GM12878 (cell line): Measurements from ENCODE around the gene SYTL1. TPM values are rescaled to one million over a fixed set of nuclear protein-coding genes. Genes with fewer than 3 reads are reported as not detected.
A peak's percentile ranks its signal among the peaks of the same experiment; 100 is the strongest.

Experiments used
- ATF7 ChIP-seq: fragments of 450-650 bp; IDR thresholded peaks from 2 replicates; pipeline ENCODE4 v1.6.1; 2016; ENCODE audit warnings: low read depth, mild to moderate bottlenecking
- EP300 ChIP-seq, 2 experiments: fragments of 150-350 bp in 1 of 2; IDR thresholded peaks; 2 replicates each; pipeline ENCODE4 v1.6.1; 2011 to 2012; ENCODE audit warnings: low read depth in 2 of 2, low read length in 2 of 2, borderline replicate concordance in 1 of 2, improper control_type of control experiment in 1 of 2, inconsistent platforms in 1 of 2; ENCODE audit not compliant: control insufficient read depth in 1 of 2
- FOXM1 ChIP-seq: IDR thresholded peaks from 2 replicates; pipeline ENCODE4 v1.6.1; 2012; ENCODE audit warnings: low read depth, mild to moderate bottlenecking, inconsistent platforms, low read length, moderate library complexity
- NR2F1 ChIP-seq: fragments of 450-650 bp; conservative IDR thresholded peaks from 2 replicates; pipeline ENCODE4 v1.6.1; 2017; ENCODE audit warnings: mild to moderate bottlenecking
- POLR2AphosphoS2 ChIP-seq: IDR thresholded peaks from 2 replicates; pipeline ENCODE4 v1.6.1; 2011; ENCODE audit warnings: low read depth, mild to moderate bottlenecking, low read length, improper control_type of control experiment, moderate library complexity
- STAT3 ChIP-seq: IDR thresholded peaks from 2 replicates; pipeline ENCODE4 v1.6.1; 2011; ENCODE audit warnings: low read depth, low read length, improper control_type of control experiment
- TARDBP ChIP-seq: IDR thresholded peaks from 2 replicates; pipeline ENCODE4 v1.6.1; 2016; ENCODE audit warnings: borderline replicate concordance
- ZNF207 ChIP-seq: fragments of 450-650 bp; IDR thresholded peaks from 2 replicates; pipeline ENCODE4 v1.6.1; 2014; ENCODE audit warnings: antibody characterized with exemption, mild to moderate bottlenecking, borderline replicate concordance
- ZNF24 ChIP-seq: fragments of 450-650 bp; IDR thresholded peaks from 2 replicates; pipeline ENCODE4 v1.6.1; 2017; ENCODE audit warnings: antibody characterized with exemption, mild to moderate bottlenecking
- ZNF384 ChIP-seq: IDR thresholded peaks from 2 replicates; pipeline ENCODE4 v1.6.1; 2012; ENCODE audit warnings: low read depth, mild to moderate bottlenecking, low read length, improper control_type of control experiment, borderline replicate concordance
- ZSCAN29 ChIP-seq: fragments of 450-650 bp; IDR thresholded peaks from 2 replicates; pipeline ENCODE4 v1.6.1; 2017; ENCODE audit warnings: mild to moderate bottlenecking, moderate library complexity
- polyA plus RNA-seq, 11 experiments: library from polyadenylated mRNA; depleted of rRNA in 4 of 11; unstranded in 6 of 11; stranded (reverse) in 5 of 11; fragments of >200 nt; fragmentation: Nextera tagmentation in 4 of 11; fragmentation: Illumina TruSeq in 1 of 11; extraction: Ambion mirVana in 4 of 11; extraction: Trizol in 1 of 11; gene quantifications; 1 replicate in 1 of 11; 2 replicates in 10 of 11; pipeline versions ENCODE4 v1.2.1 to v1.2.3, GENCODE V29; 2011 to 2016; ENCODE audit warnings: inconsistent platforms in 2 of 11, missing spikeins in 2 of 11, low read depth in 1 of 11
- total RNA-seq, 4 experiments: library from RNA; depleted of rRNA in 3 of 4; stranded (reverse); fragments of >200 nt in 3 of 4; fragmentation: Illumina TruSeq in 1 of 4; extraction: Trizol in 1 of 4; gene quantifications; 2 replicates each; pipeline versions ENCODE4 v1.2.1 to v1.2.3, GENCODE V29; 2013 to 2021
- TF ChIP-seq, protein P1 (sequence below): IDR thresholded peaks from 2 replicates; pipeline ENCODE4 v1.6.1; 2011; ENCODE audit warnings: mild to moderate bottlenecking, low read depth, low read length, moderate library complexity; ENCODE audit not compliant: insufficient replicate concordance
- TF ChIP-seq, protein P2 (sequence below), 3 experiments: IDR thresholded peaks in 2 of 3; conservative IDR thresholded peaks in 1 of 3; 2 replicates each; pipeline ENCODE4 v1.5.1; 2011; ENCODE audit warnings: low read depth in 3 of 3, low read length in 3 of 3, mild to moderate bottlenecking in 3 of 3, control low read depth in 2 of 3, moderate library complexity in 2 of 3, inconsistent platforms in 1 of 3, mixed read lengths in 1 of 3; ENCODE audit not compliant: control insufficient read depth in 2 of 3, insufficient read depth in 1 of 3; ENCODE audit errors: extremely low read depth in 1 of 3
- TF ChIP-seq, protein P3 (sequence below): IDR thresholded peaks from 2 replicates; pipeline ENCODE4 v1.6.1; 2011; ENCODE audit warnings: low read depth, mild to moderate bottlenecking, low read length, moderate library complexity, borderline replicate concordance; ENCODE audit errors: extremely low read depth
- TF ChIP-seq, protein P4 (sequence below): fragments of 450-650 bp; IDR thresholded peaks from 2 replicates; pipeline ENCODE4 v1.6.1; 2018; ENCODE audit warnings: mild to moderate bottlenecking, low read depth, moderate library complexity; ENCODE audit not compliant: partially characterized antibody
- TF ChIP-seq, protein P5 (sequence below): IDR thresholded peaks from 2 replicates; pipeline ENCODE4 v1.6.1; 2012; ENCODE audit warnings: improper control_type of control experiment, low read depth, low read length; ENCODE audit not compliant: insufficient replicate concordance

The SYTL1 gene
- total and polyA plus RNA-seq, 10 of the 15 experiments (the other 5 are each of a cell fraction or from before 2014, with no cell fraction given): 0.72 to 45.6 (median 14.8) TPM

DNA sequence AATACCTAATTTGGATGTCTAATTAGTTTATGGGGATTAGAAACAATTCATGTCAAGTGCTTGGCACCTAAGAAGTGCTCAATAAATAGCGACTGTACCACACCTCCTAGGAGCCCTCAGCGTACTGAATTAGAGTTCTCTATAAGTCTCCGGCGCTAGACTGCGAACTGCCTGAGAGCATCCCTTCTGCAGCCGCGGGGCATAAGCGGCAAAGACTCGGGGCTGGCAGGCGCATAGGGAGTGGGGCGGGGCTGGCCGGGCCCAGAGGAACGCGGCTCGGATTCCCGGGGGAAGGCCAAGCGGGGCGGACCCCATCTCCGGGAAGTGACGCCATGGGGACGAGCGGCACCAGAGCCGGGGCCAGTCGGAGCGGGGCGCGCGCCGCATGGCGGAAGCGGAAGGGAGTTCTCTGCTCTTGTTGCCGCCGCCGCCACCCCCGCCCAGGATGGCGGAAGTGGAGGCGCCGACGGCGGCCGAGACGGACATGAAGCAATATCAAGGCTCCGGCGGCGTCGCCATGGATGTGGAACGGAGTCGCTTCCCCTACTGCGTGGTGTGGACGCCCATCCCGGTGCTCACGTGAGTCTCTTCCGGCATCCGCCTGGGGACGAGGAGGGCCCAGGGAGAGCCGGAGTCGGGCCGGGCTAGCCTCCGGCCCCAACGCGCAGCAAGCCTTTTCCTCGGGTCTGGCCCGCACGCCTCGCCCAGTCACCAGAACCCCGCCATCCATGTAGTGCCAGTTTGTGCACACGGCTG, 19.8 kb upstream of the SYTL1 start, which contains the start of gene TMEM222 (continued):
- TF ChIP-seq, protein P1, sequence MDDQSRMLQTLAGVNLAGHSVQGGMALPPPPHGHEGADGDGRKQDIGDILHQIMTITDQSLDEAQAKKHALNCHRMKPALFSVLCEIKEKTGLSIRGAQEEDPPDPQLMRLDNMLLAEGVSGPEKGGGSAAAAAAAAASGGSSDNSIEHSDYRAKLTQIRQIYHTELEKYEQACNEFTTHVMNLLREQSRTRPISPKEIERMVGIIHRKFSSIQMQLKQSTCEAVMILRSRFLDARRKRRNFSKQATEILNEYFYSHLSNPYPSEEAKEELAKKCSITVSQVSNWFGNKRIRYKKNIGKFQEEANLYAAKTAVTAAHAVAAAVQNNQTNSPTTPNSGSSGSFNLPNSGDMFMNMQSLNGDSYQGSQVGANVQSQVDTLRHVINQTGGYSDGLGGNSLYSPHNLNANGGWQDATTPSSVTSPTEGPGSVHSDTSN: no peak
- TF ChIP-seq STAT3 (no peak), FOXM1 (no peak), NR2F1 (peak; percentile 33; the same call in 1 of the 2 replicates), TARDBP (peak; percentile 77), ATF7 (peak; percentile 75), ZNF24 (peak; percentile 70), ZNF207 (peak; percentile 97; the same call in 1 of the 2 replicates), EP300 (IDR thresholded peaks at IDR 0.05; ENCODE audit: borderline replicate concordance in 1 of 2, control insufficient read depth in 1 of 2, low read depth in 2 of 2, low read length in 2 of 2) (peak in 1 of 2 experiments; percentile 63; a peak in 2 of 4 replicates), POLR2AphosphoS2 (peak; percentile 83), ZNF384 (no peak), ZSCAN29 (0 out of 2 replicates have a peak, but pooled peaks have one; percentile 76)
- TF ChIP-seq, protein P2, sequence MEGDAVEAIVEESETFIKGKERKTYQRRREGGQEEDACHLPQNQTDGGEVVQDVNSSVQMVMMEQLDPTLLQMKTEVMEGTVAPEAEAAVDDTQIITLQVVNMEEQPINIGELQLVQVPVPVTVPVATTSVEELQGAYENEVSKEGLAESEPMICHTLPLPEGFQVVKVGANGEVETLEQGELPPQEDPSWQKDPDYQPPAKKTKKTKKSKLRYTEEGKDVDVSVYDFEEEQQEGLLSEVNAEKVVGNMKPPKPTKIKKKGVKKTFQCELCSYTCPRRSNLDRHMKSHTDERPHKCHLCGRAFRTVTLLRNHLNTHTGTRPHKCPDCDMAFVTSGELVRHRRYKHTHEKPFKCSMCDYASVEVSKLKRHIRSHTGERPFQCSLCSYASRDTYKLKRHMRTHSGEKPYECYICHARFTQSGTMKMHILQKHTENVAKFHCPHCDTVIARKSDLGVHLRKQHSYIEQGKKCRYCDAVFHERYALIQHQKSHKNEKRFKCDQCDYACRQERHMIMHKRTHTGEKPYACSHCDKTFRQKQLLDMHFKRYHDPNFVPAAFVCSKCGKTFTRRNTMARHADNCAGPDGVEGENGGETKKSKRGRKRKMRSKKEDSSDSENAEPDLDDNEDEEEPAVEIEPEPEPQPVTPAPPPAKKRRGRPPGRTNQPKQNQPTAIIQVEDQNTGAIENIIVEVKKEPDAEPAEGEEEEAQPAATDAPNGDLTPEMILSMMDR (IDR thresholded peaks at IDR 0.05 in 2 of 3, conservative IDR thresholded peaks at IDR 0.05 in 1 of 3; ENCODE audit: control insufficient read depth in 2 of 3, extremely low read depth in 1 of 3, insufficient read depth in 1 of 3, low read depth in 3 of 3, low read length in 3 of 3): no peak
- TF ChIP-seq, protein P3, sequence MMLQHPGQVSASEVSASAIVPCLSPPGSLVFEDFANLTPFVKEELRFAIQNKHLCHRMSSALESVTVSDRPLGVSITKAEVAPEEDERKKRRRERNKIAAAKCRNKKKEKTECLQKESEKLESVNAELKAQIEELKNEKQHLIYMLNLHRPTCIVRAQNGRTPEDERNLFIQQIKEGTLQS: no peak
- TF ChIP-seq, protein P4, sequence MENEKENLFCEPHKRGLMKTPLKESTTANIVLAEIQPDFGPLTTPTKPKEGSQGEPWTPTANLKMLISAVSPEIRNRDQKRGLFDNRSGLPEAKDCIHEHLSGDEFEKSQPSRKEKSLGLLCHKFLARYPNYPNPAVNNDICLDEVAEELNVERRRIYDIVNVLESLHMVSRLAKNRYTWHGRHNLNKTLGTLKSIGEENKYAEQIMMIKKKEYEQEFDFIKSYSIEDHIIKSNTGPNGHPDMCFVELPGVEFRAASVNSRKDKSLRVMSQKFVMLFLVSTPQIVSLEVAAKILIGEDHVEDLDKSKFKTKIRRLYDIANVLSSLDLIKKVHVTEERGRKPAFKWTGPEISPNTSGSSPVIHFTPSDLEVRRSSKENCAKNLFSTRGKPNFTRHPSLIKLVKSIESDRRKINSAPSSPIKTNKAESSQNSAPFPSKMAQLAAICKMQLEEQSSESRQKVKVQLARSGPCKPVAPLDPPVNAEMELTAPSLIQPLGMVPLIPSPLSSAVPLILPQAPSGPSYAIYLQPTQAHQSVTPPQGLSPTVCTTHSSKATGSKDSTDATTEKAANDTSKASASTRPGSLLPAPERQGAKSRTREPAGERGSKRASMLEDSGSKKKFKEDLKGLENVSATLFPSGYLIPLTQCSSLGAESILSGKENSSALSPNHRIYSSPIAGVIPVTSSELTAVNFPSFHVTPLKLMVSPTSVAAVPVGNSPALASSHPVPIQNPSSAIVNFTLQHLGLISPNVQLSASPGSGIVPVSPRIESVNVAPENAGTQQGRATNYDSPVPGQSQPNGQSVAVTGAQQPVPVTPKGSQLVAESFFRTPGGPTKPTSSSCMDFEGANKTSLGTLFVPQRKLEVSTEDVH: peak; percentile 90
- TF ChIP-seq, protein P5, sequence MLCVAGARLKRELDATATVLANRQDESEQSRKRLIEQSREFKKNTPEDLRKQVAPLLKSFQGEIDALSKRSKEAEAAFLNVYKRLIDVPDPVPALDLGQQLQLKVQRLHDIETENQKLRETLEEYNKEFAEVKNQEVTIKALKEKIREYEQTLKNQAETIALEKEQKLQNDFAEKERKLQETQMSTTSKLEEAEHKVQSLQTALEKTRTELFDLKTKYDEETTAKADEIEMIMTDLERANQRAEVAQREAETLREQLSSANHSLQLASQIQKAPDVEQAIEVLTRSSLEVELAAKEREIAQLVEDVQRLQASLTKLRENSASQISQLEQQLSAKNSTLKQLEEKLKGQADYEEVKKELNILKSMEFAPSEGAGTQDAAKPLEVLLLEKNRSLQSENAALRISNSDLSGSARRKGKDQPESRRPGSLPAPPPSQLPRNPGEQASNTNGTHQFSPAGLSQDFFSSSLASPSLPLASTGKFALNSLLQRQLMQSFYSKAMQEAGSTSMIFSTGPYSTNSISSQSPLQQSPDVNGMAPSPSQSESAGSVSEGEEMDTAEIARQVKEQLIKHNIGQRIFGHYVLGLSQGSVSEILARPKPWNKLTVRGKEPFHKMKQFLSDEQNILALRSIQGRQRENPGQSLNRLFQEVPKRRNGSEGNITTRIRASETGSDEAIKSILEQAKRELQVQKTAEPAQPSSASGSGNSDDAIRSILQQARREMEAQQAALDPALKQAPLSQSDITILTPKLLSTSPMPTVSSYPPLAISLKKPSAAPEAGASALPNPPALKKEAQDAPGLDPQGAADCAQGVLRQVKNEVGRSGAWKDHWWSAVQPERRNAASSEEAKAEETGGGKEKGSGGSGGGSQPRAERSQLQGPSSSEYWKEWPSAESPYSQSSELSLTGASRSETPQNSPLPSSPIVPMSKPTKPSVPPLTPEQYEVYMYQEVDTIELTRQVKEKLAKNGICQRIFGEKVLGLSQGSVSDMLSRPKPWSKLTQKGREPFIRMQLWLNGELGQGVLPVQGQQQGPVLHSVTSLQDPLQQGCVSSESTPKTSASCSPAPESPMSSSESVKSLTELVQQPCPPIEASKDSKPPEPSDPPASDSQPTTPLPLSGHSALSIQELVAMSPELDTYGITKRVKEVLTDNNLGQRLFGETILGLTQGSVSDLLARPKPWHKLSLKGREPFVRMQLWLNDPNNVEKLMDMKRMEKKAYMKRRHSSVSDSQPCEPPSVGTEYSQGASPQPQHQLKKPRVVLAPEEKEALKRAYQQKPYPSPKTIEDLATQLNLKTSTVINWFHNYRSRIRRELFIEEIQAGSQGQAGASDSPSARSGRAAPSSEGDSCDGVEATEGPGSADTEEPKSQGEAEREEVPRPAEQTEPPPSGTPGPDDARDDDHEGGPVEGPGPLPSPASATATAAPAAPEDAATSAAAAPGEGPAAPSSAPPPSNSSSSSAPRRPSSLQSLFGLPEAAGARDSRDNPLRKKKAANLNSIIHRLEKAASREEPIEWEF: no peak
